IMR-90 (cell line): ENCODE measurements around the gene CDKN1A. TPM values are rescaled to one million over a fixed set of nuclear protein-coding genes. Genes with fewer than 3 reads are reported as not detected.

Source experiments
- ATAC-seq: fragments of 200-7000 bp; cut with Tn5 transposase; 2 replicates; pipeline ENCODE4 v1.9.1; 2020; ENCODE audit warnings: low read depth, mild to moderate bottlenecking, moderate library complexity
- BruUV-seq: library from RNA; stranded (reverse); fragments of 400-500 nt; replicated peaks from 2 replicates; lab custom pipeline; 2021; lab: Mats Ljungman, UMichigan
- CTCF ChIA-PET: fragments of 300-600 bp; formaldehyde crosslinking; extraction: SDS; loops from one replicate; lab custom pipeline; 2021; ENCODE audit warnings: antibody characterized with exemption; lab: Yijun Ruan, JAX
- POLR2A ChIA-PET: fragments of 300-600 bp; sonication (Branson Sonifier 250); formaldehyde crosslinking; loops from one replicate; lab custom pipeline; 2022; ENCODE audit warnings: antibody characterized with exemption; ENCODE audit not compliant: unreplicated experiment; lab: Charles Lee
- DNase-seq: peaks from one replicate; pipeline ENCODE4 v3.0.0; 2013
- H2AFZ ChIP-seq: replicated peaks from 2 replicates; pipeline ENCODE3; 2013; ENCODE audit warnings: low read length, mild to moderate bottlenecking; ENCODE audit not compliant: poor library complexity
- H2AK5ac ChIP-seq: 2 replicates; pipeline ENCODE4 v1.6.1; 2013; ENCODE audit warnings: low read depth, low read length, inconsistent platforms
- H2AK9ac ChIP-seq: replicated peaks from 2 replicates; pipeline ENCODE3; 2013; ENCODE audit warnings: mild to moderate bottlenecking, low read depth, low read length, moderate library complexity; ENCODE audit not compliant: poor library complexity
- H2BK120ac ChIP-seq: 2 replicates; pipeline ENCODE4 v1.6.1; 2013; ENCODE audit warnings: low read depth, low read length, inconsistent platforms
- H2BK15ac ChIP-seq: 3 replicates; pipeline ENCODE4 v1.6.1; 2013; ENCODE audit warnings: low read depth, low read length, inconsistent platforms
- H2BK20ac ChIP-seq: 2 replicates; pipeline ENCODE4 v1.6.1; 2013; ENCODE audit warnings: low read depth, mild to moderate bottlenecking, inconsistent platforms, low read length, moderate library complexity
- H2BK5ac ChIP-seq: 2 replicates; pipeline ENCODE4 v1.6.1; 2013; ENCODE audit warnings: mild to moderate bottlenecking, low read depth, low read length, inconsistent platforms; ENCODE audit not compliant: poor library complexity, severe bottlenecking
- H3K14ac ChIP-seq: replicated peaks from 2 replicates; pipeline ENCODE4 v1.6.1; 2013; ENCODE audit warnings: low read depth, low read length, inconsistent platforms
- H3K18ac ChIP-seq: 2 replicates; pipeline ENCODE4 v1.6.1; 2013; ENCODE audit warnings: low read depth, low read length, control low read depth
- H3K23ac ChIP-seq: 2 replicates; pipeline ENCODE4 v1.6.1; 2013; ENCODE audit warnings: low read depth, low read length, inconsistent platforms
- H3K27ac ChIP-seq: 2 replicates; pipeline ENCODE4 v1.5.1; 2013; ENCODE audit warnings: mild to moderate bottlenecking, control low read depth, low read length; ENCODE audit not compliant: insufficient read depth
- H3K27me3 ChIP-seq: 2 replicates; pipeline ENCODE4 v1.6.1; 2013; ENCODE audit warnings: low read length; ENCODE audit not compliant: control insufficient read depth, insufficient read depth
- H3K36me3 ChIP-seq: 2 replicates; pipeline ENCODE4 v1.6.1; 2013; ENCODE audit warnings: low read length, mixed read lengths; ENCODE audit not compliant: control insufficient read depth, insufficient read depth
- H3K4ac ChIP-seq: 2 replicates; pipeline ENCODE4 v1.6.1; 2013; ENCODE audit warnings: low read depth, low read length, inconsistent platforms
- H3K4me1 ChIP-seq: 2 replicates; pipeline ENCODE4 v1.6.1; 2013; ENCODE audit warnings: low read length, mixed read lengths; ENCODE audit not compliant: control insufficient read depth, insufficient read depth
- H3K4me2 ChIP-seq: 2 replicates; pipeline ENCODE4 v1.6.1; 2013; ENCODE audit warnings: low read depth, mild to moderate bottlenecking, control low read depth, low read length, moderate library complexity
- H3K4me3 ChIP-seq: 2 replicates; pipeline ENCODE4 v1.5.1; 2013; ENCODE audit warnings: low read depth, mild to moderate bottlenecking, control low read depth, low read length, moderate library complexity; ENCODE audit not compliant: insufficient read depth
- H3K56ac ChIP-seq: 2 replicates; pipeline ENCODE4 v1.6.1; 2013; ENCODE audit warnings: low read length, inconsistent platforms; ENCODE audit not compliant: insufficient read depth; ENCODE audit errors: extremely low read depth
- H3K79me1 ChIP-seq, 2 experiments: 2 replicates each; pipeline ENCODE4 v1.6.1; 2013; ENCODE audit warnings: low read length in 2 of 2, inconsistent platforms in 1 of 2, low read depth in 1 of 2
- H3K9ac ChIP-seq: 2 replicates; pipeline ENCODE4 v1.6.1; 2013; ENCODE audit warnings: low read depth, low read length, control low read depth
- H3K9me1 ChIP-seq: 2 replicates; pipeline ENCODE4 v1.6.1; 2013; ENCODE audit warnings: low read length, inconsistent platforms; ENCODE audit not compliant: insufficient read depth
- H3K9me3 ChIP-seq: 2 replicates; pipeline ENCODE4 v1.6.1; 2013; ENCODE audit warnings: low read length; ENCODE audit not compliant: control insufficient read depth, insufficient read depth
- H4K20me1 ChIP-seq: 2 replicates; pipeline ENCODE4 v1.6.1; 2013; ENCODE audit warnings: low read length, inconsistent platforms; ENCODE audit not compliant: insufficient read depth
- H4K5ac ChIP-seq: 2 replicates; pipeline ENCODE4 v1.6.1; 2013; ENCODE audit warnings: mild to moderate bottlenecking, low read depth, low read length, control low read depth
- H4K8ac ChIP-seq, 2 experiments: 2 replicates each; pipeline ENCODE4 v1.6.1; 2013; ENCODE audit warnings: low read depth in 2 of 2, low read length in 2 of 2, control low read depth in 1 of 2, inconsistent platforms in 1 of 2
- H4K91ac ChIP-seq: 2 replicates; pipeline ENCODE4 v1.6.1; 2013; ENCODE audit warnings: low read depth, low read length, inconsistent platforms; ENCODE audit not compliant: insufficient read depth
- BHLHE40 ChIP-seq: fragments of 150-350 bp; IDR thresholded peaks from 2 replicates; pipeline ENCODE4 v1.6.1; 2016; ENCODE audit warnings: mild to moderate bottlenecking, low read depth, low read length
- MAZ ChIP-seq: IDR thresholded peaks from 2 replicates; pipeline ENCODE4 v1.6.1; 2012; ENCODE audit warnings: low read depth, mild to moderate bottlenecking, low read length, improper control_type of control experiment, moderate library complexity, borderline replicate concordance
- NFE2L2 ChIP-seq: fragments of 150-350 bp; IDR thresholded peaks from 2 replicates; pipeline ENCODE4 v1.6.1; 2016; ENCODE audit warnings: low read depth, mild to moderate bottlenecking, low read length
- RAD21 ChIP-seq: IDR thresholded peaks from 2 replicates; pipeline ENCODE4 v1.6.1; 2012; ENCODE audit warnings: low read length, improper control_type of control experiment
- RFX5 ChIP-seq: IDR thresholded peaks from 2 replicates; pipeline ENCODE4 v1.8.0; 2012; ENCODE audit warnings: low read depth, mild to moderate bottlenecking, low read length, moderate library complexity
- SMC3 ChIP-seq: fragments of 150-350 bp; IDR thresholded peaks from 2 replicates; pipeline ENCODE4 v1.6.1; 2016; ENCODE audit warnings: low read depth, mild to moderate bottlenecking, antibody characterized with exemption, low read length, moderate library complexity
- WGBS, 2 experiments: methylation state at CpG; one replicate each; pipeline versions ENCODE4 v1.1.5 to v1.1.7; 2013; ENCODE audit warnings: missing lambda C conversion rate in 2 of 2; ENCODE audit not compliant: insufficient read length in 1 of 2; ENCODE audit errors: extremely low coverage in 2 of 2; 5-methylcytosine and 5-hydroxymethylcytosine counted together
- dilution Hi-C: fragments of 300-500 bp; cut with HindIII; formaldehyde crosslinking; loops from one replicate; pipeline ENCODE4 v1.14.3; 2018; ENCODE audit warnings: low sequenced_read_pairs; ENCODE audit not compliant: unreplicated experiment
- in situ Hi-C: fragments of 300-500 bp; cut with MboI; formaldehyde crosslinking; loops from 3 replicates; pipeline ENCODE4 v1.14.3; 2019; ENCODE audit warnings: low sequenced_read_pairs, inconsistent platforms, mixed read lengths
- intact Hi-C: fragments of 100-400 bp; cut with micrococcal nuclease; formaldehyde crosslinking; loops from 2 replicates; pipeline ENCODE4 v1.10.0; 2022
- polyA plus RNA-seq, 3 experiments: library from polyadenylated mRNA; depleted of rRNA; stranded (reverse); fragments of >200 nt; gene quantifications; 2 replicates each; pipeline ENCODE4 v1.2.3, GENCODE V29; 2012; ENCODE audit warnings: low replicate concordance in 1 of 3
- total RNA-seq: library from RNA; depleted of rRNA; stranded (reverse); fragments of >200 nt; gene quantifications from 2 replicates; pipeline ENCODE4 v1.2.3, GENCODE V29; 2012
- TF ChIP-seq, protein P1 (sequence below): fragments of 150-350 bp; IDR thresholded peaks from 2 replicates; pipeline ENCODE4 v1.6.1; 2017; ENCODE audit warnings: mild to moderate bottlenecking, antibody characterized with exemption, low read length, low read depth

CDKN1A gene
- total and polyA plus RNA-seq, 2 of the 4 experiments (the other 2 are of a cell fraction): 155 to 576 TPM

DNA sequence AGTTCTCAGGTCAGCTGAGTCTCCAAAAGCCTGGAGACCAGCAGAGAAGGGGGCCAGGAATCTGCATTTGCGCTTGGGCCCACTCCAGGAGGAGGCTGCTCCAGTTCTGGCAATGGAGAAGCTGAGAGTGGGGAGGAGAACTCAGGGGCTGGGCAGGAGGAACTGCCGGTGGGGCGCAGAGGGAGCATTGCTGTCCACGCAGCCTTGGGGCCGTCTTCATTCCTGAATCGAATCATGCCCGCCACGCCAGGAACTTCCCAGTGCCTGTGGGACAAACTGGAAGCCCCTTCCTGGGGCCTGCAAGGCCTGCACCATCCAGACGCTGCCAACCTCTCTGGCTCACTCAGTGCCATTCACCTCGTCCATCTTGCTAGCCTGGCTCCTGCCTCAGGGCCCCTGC, 36.0 kb downstream of the CDKN1A start:
- Histone ChIP-seq H2AK9ac (no peak overlapping the region), H3K4ac (no peak overlapping the region), H2BK15ac (no peak overlapping the region), H3K9me1 (no peaks in the 10 kb centered on the region), H3K4me1 (no peaks in the 10 kb centered on the region), H4K8ac (no peak overlapping the region), H3K4me3 (no peak overlapping the region), H3K4me2 (no peak overlapping the region), H3K9ac (no peak overlapping the region), H2AFZ (no peak overlapping the region), H3K79me1 (no peaks in the 10 kb centered on the region), H2BK120ac (no peak overlapping the region), H4K20me1 (no peaks in the 10 kb centered on the region), H3K27ac (no peak overlapping the region), H3K18ac (no peak overlapping the region), H3K23ac (no peak overlapping the region), H3K36me3 (no peaks in the 10 kb centered on the region), H3K14ac (no peak overlapping the region), H2AK5ac (no peak overlapping the region), H4K91ac (no peak overlapping the region), H3K27me3 (peaks cover 43% of the 10 kb centered on the region), H3K56ac (no peak overlapping the region), H2BK20ac (no peak overlapping the region), H2BK5ac (no peak overlapping the region), H3K9me3 (no peaks in the 10 kb centered on the region), H4K5ac (no peak overlapping the region)
- no peak for DNase-seq
- 75% methylated on average over 10 of the region's 10 CpGs; no CpG with 5 or more reads in 1 of the 2 experiments for WGBS, 2 experiments
- ChIA-PET POLR2A (no interaction called here), CTCF (no interaction called here)
- no peak for ATAC-seq
- intact Hi-C loops (no loop called here), dilution Hi-C loops (no loop called here), in situ Hi-C loops (no loop called here)
- TF ChIP-seq BHLHE40 (no peak), SMC3 (no peak), MAZ (no peak), NFE2L2 (no peak), RAD21 (no peak), RFX5 (no peak)
- TF ChIP-seq, protein P1, sequence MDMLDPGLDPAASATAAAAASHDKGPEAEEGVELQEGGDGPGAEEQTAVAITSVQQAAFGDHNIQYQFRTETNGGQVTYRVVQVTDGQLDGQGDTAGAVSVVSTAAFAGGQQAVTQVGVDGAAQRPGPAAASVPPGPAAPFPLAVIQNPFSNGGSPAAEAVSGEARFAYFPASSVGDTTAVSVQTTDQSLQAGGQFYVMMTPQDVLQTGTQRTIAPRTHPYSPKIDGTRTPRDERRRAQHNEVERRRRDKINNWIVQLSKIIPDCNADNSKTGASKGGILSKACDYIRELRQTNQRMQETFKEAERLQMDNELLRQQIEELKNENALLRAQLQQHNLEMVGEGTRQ: no peak
- no TSS peak for BruUV-seq
